Kasumi-1 (cell line): Measurements from ENCODE around the gene ACSM3.
"Not testable (repeated sequence)": the region's sequence is repeated elsewhere in the genome, so short reads cannot be mapped to it uniquely, and the experiment has no call there.

ENCODE experiments used
- DNase-seq, 2 experiments: peaks; one replicate each; lab custom pipeline; 2025; lab: John Stamatoyannopoulos, UW

Gene ACSM3

DNA sequence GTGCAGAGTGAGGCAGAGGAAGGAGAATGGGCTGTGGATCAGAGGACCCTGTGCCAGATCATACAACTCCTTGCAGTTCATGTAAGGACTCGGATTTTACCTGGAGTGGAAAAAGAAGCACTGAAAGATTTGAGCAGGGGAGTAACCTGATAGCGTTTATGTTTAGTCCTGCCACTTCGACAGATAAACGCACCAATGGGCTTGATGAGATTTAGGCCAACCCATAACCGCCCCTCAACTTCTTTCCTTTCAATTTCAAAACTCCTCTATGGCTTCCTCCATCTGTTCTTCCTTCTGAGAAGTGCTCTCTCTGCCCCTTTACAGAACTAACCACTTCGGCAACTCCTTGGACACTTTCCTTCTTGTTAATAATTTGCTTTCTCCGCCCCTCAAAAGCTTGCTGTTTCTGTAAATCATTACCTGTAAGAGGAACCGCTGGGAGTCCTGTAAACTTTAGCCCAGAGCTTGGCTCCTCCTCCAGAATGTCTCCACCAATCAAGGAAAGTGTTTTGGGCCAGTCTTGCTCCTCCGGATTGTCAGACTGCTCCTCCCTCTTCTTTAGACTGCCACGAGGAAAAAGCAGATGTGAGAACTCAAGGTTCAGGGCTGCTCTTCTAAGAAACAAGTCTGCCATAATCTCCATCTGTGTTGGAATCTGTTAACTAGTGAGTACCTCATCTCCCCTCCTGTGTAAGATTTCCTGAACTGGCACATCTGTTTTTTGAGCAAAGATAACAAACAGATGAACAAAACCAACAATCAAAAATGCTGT is at the start of gene ACSM3:
ACSM3 (plus strand) TSS at position 554 of the 772 bp plus-strand sequence. CDS start 6,021 bp downstream, outside the sequence.
- peak; percentile 74 to 85 for DNase-seq

DNA sequence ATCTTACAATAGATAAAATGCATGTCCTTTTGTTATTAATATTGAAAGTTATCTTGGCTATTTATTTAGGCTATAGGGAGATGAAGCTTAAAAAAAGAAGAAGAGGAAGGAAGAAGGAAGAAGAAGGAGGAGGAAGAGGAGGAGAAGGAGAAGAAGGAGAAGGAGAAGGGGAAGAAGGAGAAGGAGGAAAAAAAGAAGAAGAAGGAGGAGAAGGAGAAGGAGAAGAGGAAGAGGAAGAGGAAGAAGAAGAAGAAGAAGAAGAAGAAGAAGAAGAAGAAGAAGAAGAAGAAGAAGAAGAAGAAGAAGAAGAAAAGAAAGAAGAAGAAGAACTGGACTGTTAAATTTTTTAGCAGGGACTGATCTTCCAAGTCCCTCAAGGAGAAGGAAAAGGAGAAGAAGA is 46.1 kb upstream of the ACSM3 start:
- not testable (repeated sequence) for DNase-seq

DNA sequence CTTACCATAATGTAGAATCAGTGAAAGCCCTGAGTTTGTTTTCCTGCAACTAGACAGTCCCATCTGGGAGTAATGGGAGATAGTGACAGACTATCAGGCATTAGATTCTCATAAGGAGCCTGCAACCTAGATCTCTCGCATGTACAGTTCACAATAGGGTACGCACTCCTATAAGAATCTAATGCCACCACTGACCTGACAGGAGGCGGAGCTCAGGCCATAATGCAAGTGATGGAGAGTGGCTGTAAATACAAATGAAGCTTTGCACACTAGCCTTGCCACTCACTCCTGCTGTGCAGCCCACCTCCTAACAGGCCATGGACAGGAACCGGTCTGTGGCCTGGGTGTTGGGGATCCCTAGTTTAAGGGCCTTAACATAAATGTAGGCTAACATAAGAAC is 43.6 kb upstream of the ACSM3 start:
- no peak for DNase-seq

GRCh38 chr16:20726661-20727060 is 37.2 kb upstream of the ACSM3 start:
- DNase-seq = no peak

GRCh38 chr16:20727181-20727580 is 36.6 kb upstream of the ACSM3 start:
- DNase-seq = no peak

- no peak for DNase-seq
Observed at GRCh38 chr16:20729141-20729540, 34.7 kb upstream of the ACSM3 start.

DNA sequence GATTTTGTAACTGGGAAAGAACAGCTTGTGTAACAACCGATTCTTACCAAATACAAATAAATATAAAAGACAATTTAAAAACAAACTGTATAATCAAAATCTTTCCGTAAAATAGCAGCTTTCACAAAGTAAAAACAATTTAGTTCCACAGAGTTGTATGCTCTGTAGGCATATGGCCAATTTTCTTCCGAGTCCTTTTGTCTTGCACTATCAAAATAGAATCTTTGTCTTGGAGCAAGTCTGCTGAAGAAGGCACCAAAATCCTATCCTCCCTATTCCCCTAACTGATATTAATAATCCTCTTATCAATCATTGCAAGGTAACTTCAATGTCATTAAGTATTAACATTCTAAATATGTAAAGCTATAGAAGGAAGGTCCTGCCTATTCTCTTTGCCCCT is 29.8 kb upstream of the ACSM3 start:
- DNase-seq = no peak

DNA sequence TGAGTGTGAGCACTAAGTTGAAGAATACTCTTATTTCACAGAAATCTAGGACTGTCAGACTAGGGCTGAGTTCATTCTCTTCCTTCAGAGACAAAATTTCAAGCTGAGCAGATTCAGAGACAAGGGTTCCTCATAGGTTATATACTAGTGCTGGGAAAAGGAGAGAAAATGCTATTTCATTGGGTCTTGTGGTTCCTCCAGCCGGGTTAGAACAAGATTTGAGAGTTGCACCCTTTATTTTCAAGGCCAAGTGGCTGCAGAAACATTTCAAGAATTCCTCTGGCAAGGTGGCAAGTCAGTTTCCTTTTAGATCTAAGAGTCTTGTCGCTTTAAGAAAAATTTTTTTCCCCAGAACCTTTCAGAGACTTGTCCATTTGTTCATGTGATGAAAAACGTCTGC is 29.0 kb upstream of the ACSM3 start:
- no peak for DNase-seq

DNA sequence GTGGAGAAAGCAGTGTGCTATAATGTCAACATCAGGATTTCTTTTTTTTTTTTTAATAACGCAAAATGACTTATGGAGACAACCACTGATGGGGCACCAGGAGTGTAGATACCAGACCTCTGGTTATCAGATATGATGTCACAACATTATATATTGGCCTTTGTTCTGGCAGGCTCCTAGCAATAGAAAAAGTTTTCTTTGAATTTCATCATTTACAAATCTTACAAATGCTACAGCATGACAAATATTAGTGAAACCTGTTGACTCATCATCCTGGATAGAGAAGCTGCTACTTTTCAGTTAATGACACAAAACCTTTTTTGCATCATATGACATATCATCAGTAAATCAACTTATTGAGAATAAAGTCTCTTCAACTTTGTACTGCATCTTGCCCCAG is 28.3 kb upstream of the ACSM3 start:
- DNase-seq = no peak

- DNase-seq = peak; percentile 11 to 23
Observed at GRCh38 chr16:20740007-20740883, 23.6 kb upstream of the ACSM3 start.

GRCh38 chr16:20740901-20741521 is 22.8 kb upstream of the ACSM3 start:
- DNase-seq = peak; percentile 43 to 44

GRCh38 chr16:20741554-20742285 is 22.1 kb upstream of the ACSM3 start, which contains the start of gene THUMPD1:
Gene THUMPD1 (minus strand): TSS chr16:20741818. CDS start chr16:20741739, 79 bp downstream.
- DNase-seq = peak; percentile 54 to 82

DNA sequence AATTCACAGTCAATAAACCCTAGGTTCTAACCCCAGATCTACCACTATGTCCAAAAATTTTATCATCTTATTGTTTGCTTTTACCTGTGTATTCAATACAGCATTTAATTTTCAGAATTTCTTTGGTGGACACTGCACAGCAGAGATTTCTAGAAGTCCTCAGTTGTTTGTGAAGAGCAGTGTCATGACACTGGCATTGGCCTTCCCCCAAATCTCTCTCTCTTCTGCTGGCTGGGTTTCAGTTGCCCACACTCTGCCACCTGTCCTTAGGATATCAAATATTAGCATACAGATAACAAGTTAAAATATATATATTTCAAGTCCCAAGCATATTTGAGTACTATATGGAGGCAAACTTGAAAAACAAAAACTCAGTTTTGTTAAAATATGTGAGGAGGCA is 20.2 kb upstream of the ACSM3 start:
- no peak for DNase-seq

DNA sequence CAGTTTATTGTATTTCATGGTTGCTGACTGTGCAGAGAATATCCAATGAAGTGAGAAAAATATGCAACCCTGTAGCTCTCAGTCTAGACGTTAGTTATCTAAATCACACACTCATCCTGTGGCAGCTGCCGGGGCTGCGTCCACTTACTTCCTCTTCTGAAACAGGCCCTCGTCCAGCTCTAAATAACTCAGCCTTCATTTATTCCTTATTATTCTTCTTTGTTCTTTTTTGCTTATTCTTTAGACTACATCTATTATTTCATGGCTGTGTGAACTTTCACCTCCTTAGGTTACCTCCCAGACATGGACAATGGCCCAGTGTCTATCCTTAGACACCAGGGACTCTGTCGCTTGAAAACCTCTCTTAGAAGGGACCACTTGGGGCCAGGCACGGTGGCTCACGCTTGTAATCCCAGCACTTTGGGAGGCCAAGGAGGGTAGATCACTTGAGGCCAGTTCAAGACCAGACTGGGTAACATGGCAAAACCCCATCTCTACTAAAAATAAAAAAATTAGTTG is 18.8 kb upstream of the ACSM3 start:
- peak in 1 of 2 experiments; percentile 4 for DNase-seq

- DNase-seq = no peak
Observed at GRCh38 chr16:20746461-20746860, 17.4 kb upstream of the ACSM3 start.

GRCh38 chr16:20747030-20747816 is 16.6 kb upstream of the ACSM3 start:
- DNase-seq = peak; percentile 2 to 7

DNA sequence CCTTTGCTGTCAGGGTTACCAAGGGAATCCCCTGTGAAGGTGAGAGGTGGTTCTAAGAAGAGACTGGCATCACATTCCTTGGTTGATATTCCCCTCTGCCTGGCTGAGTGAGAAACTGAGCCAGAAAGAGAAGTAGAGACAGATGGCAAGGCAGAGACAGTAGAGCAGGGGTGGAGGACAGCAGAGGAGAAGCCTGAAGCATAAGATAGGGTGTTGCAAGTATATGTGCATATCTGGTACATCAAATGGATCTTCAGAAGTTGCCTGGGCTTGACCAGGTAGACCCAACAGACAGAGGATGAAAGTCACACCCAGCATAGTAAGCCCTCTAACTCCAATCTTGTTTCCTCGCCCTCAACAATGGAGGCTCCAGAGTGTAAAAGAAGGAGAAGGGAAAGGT is 14.3 kb upstream of the ACSM3 start:
- DNase-seq = no peak

DNA sequence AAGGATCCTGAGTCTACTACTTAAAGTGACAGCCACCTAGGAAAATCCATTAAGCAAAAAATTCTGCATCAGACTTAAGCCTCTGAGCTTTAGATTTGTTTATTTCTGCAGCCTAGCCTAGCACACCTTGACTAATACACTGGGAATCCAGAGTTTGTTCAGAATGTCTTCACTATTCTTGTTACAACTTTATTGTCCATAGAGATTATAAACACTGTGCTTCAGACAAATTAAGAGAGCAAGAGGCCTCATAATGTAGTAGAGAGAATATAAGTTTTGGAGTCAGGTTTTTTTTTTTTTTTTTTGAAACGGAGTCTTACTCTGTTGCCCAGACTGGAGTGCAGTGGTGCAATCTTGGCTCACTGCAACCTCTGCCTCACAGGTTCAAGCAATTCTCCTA is 13.3 kb upstream of the ACSM3 start:
- no peak for DNase-seq

DNA sequence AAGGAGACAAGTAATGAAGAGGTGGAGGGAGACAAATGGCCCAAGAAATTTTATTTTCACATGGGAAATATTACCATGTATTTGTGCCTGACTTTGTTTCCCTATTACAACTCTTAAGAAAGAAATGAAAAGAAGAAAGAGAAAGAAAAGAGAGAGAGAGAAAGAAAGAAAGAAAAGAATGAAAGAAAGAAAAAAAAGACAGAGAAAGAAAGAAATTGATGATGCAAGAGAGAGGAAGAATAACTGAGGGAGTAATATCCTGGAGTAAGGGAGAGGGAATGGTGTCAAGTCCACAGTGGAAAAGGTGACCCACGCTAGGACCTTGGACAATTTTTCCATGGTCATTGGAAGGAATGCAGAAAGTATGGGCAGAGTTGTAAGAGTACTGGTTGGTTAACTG is 10.1 kb upstream of the ACSM3 start:
- DNase-seq = no peak

- DNase-seq = no peak
Observed at GRCh38 chr16:20755238-20755637, 8.6 kb upstream of the ACSM3 start.

GRCh38 chr16:20755799-20756198 is 8.0 kb upstream of the ACSM3 start:
- DNase-seq = not testable (repeated sequence)
